GM12878 (cell line): ENCODE results near the gene BCR. TPM values are rescaled to one million over a fixed set of nuclear protein-coding genes. Genes with fewer than 3 reads are reported as not detected.

Experiments used
- ATF3 ChIP-seq: IDR thresholded peaks from 2 replicates; pipeline ENCODE4 v1.6.1; 2011; ENCODE audit warnings: low read depth, mild to moderate bottlenecking, low read length, moderate library complexity, borderline replicate concordance; ENCODE audit errors: extremely low read depth
- CHD1 ChIP-seq: IDR thresholded peaks from 2 replicates; pipeline ENCODE4 v1.6.1; 2012; ENCODE audit warnings: low read depth, low read length, improper control_type of control experiment
- FOXM1 ChIP-seq: IDR thresholded peaks from 2 replicates; pipeline ENCODE4 v1.6.1; 2012; ENCODE audit warnings: low read depth, mild to moderate bottlenecking, inconsistent platforms, low read length, moderate library complexity
- IKZF1 ChIP-seq: fragments of 450-650 bp; conservative IDR thresholded peaks from 2 replicates; pipeline ENCODE4 v1.6.1; 2017; ENCODE audit warnings: antibody characterized with exemption, mild to moderate bottlenecking
- IRF4 ChIP-seq: IDR thresholded peaks from 2 replicates; pipeline ENCODE4 v1.6.1; 2011; ENCODE audit warnings: low read depth, low read length
- MEF2A ChIP-seq: IDR thresholded peaks from 2 replicates; pipeline ENCODE4 v1.6.1; 2011; ENCODE audit warnings: low read depth, mild to moderate bottlenecking, low read length, moderate library complexity; ENCODE audit not compliant: insufficient read depth
- NR2C2 ChIP-seq: IDR thresholded peaks from 2 replicates; pipeline ENCODE4 v1.6.1; 2011; ENCODE audit warnings: borderline replicate concordance, low read depth; ENCODE audit not compliant: control insufficient read depth, insufficient read length
- NRF1 ChIP-seq: conservative IDR thresholded peaks from 2 replicates; pipeline ENCODE4 v1.6.1; 2011; ENCODE audit warnings: mild to moderate bottlenecking, low read depth, low read length, improper control_type of control experiment
- PRDM15 ChIP-seq: fragments of 450-650 bp; formaldehyde crosslinking; IDR thresholded peaks from 2 replicates; pipeline ENCODE4 v1.4.0; 2020; ENCODE audit warnings: mild to moderate bottlenecking, moderate library complexity
- RCOR1 ChIP-seq: conservative IDR thresholded peaks from 2 replicates; pipeline ENCODE4 v1.6.1; 2012; ENCODE audit warnings: low read depth, low read length, improper control_type of control experiment
- RELA ChIP-seq: fragments of 450-650 bp; IDR thresholded peaks from 2 replicates; pipeline ENCODE4 v1.8.0; 2014; ENCODE audit warnings: borderline replicate concordance; ENCODE audit not compliant: partially characterized antibody
- REST ChIP-seq: IDR thresholded peaks from 2 replicates; pipeline ENCODE4 v1.6.1; 2012; ENCODE audit warnings: mild to moderate bottlenecking, low read depth, low read length
- RUNX3 ChIP-seq: IDR thresholded peaks from 2 replicates; pipeline ENCODE4 v1.6.1; 2012; ENCODE audit warnings: low read length, inconsistent platforms
- SUPT20H ChIP-seq: IDR thresholded peaks from 2 replicates; pipeline ENCODE4 v1.6.1; 2011; ENCODE audit warnings: low read depth, mild to moderate bottlenecking, low read length, moderate library complexity, borderline replicate concordance; ENCODE audit not compliant: control insufficient read depth
- TCF7 ChIP-seq: IDR thresholded peaks from 2 replicates; pipeline ENCODE4 v1.6.1; 2014; ENCODE audit warnings: antibody characterized with exemption, borderline replicate concordance
- YBX1 ChIP-seq: fragments of 450-650 bp; IDR thresholded peaks from 2 replicates; pipeline ENCODE4 v1.6.1; 2016; ENCODE audit warnings: antibody characterized with exemption
- ZBTB40 ChIP-seq: fragments of 450-650 bp; IDR thresholded peaks from 2 replicates; pipeline ENCODE4 v1.6.1; 2016; ENCODE audit warnings: mild to moderate bottlenecking, moderate library complexity, borderline replicate concordance
- ZNF24 ChIP-seq: fragments of 450-650 bp; IDR thresholded peaks from 2 replicates; pipeline ENCODE4 v1.6.1; 2017; ENCODE audit warnings: antibody characterized with exemption, mild to moderate bottlenecking
- ZSCAN29 ChIP-seq: fragments of 450-650 bp; IDR thresholded peaks from 2 replicates; pipeline ENCODE4 v1.6.1; 2017; ENCODE audit warnings: mild to moderate bottlenecking, moderate library complexity
- polyA plus RNA-seq, 11 experiments: library from polyadenylated mRNA; depleted of rRNA in 4 of 11; unstranded in 6 of 11; stranded (reverse) in 5 of 11; fragments of >200 nt; fragmentation: Nextera tagmentation in 4 of 11; fragmentation: Illumina TruSeq in 1 of 11; extraction: Ambion mirVana in 4 of 11; extraction: Trizol in 1 of 11; gene quantifications; 1 replicate in 1 of 11; 2 replicates in 10 of 11; pipeline versions ENCODE4 v1.2.1 to v1.2.3, GENCODE V29; 2011 to 2016; ENCODE audit warnings: inconsistent platforms in 2 of 11, missing spikeins in 2 of 11, low read depth in 1 of 11
- total RNA-seq, 4 experiments: library from RNA; depleted of rRNA in 3 of 4; stranded (reverse); fragments of >200 nt in 3 of 4; fragmentation: Illumina TruSeq in 1 of 4; extraction: Trizol in 1 of 4; gene quantifications; 2 replicates each; pipeline versions ENCODE4 v1.2.1 to v1.2.3, GENCODE V29; 2013 to 2021

Gene BCR
- total and polyA plus RNA-seq, 10 of the 15 experiments (the other 5 are each of a cell fraction or from before 2014, with no cell fraction given), result 1.7 to 64.7 (median 18.4) TPM

GRCh38 chr22:23291806-23292452, 111.6 kb downstream of the BCR start (continued):
- TF ChIP-seq ZBTB40 (no peak), IKZF1 (peak; percentile 56; the same call in 1 of the 2 replicates), FOXM1 (no peak), REST (no peak), IRF4 (no peak), ZNF24 (0 out of 2 replicates have a peak, but pooled peaks have one; percentile 69), MEF2A (no peak), YBX1 (no peak), RELA (peak; percentile 55), TCF7 (no peak), PRDM15 (no peak), NRF1 (no peak), CHD1 (no peak), RCOR1 (no peak), SUPT20H (no peak), NR2C2 (no peak), ATF3 (no peak), ZSCAN29 (no peak), RUNX3 (peak; percentile 64)
